GM12875 (cell line): ENCODE data around the gene ZIC5.

Experiments
- H3K4me3 ChIP-seq: one replicate; pipeline ENCODE4 v1.5.1; 2011; ENCODE audit warnings: low read depth, low read length, control low read depth
- CTCF ChIP-seq: IDR thresholded peaks from 2 replicates; pipeline ENCODE4 v1.5.1; 2011; ENCODE audit warnings: low read depth, mild to moderate bottlenecking, control low read depth, inconsistent platforms, low read length, moderate library complexity, borderline replicate concordance; ENCODE audit not compliant: insufficient read depth

ZIC5 gene

DNA sequence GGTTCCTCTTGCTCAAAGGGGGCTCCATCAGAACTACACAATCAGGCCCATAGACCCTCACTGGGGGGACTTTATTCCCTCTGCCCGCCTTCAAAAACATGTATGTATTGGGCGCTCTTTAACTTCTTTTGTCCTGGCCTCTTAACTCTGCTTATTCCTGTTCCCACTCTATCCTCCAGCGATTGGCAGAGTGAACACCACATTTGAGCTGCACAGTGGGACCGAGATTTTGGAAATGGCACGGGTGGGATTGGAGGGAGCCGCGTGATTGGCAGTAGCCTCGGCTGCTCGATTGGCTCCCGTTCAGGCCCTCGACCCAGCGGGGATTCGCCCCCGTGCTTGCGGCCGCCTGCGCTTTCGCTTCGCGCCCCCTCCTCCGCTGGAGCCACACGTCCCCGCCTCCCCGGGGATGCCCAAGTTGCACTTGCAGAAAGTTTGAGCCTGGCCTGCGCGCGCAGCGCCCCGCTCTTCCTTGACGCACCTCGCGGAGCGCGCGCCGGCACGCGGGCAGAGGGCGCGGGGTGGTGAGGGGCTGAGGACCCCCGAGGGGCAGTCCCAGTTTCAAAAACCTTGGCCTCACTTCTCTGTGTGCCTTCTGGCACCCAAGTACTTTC, at the start of gene ZIC5:
ZIC5 (minus strand) TSS at position 192 of the 614 bp plus-strand sequence; CDS start at position 28, 164 bp downstream.
- H3K4me3 ChIP-seq, result no peak within 1 kb of the TSS
- no peak for TF ChIP-seq CTCF

GRCh38 chr13:100019780-100020356, 48.3 kb upstream of the ZIC5 start:
- no peak for TF ChIP-seq CTCF
- H3K4me3 ChIP-seq, result no peak overlapping the region

- H3K4me3 ChIP-seq, result no peak overlapping the region
- TF ChIP-seq CTCF, result no peak
Measured at GRCh38 chr13:100014621-100015020, 43.1 kb upstream of the ZIC5 start.

DNA sequence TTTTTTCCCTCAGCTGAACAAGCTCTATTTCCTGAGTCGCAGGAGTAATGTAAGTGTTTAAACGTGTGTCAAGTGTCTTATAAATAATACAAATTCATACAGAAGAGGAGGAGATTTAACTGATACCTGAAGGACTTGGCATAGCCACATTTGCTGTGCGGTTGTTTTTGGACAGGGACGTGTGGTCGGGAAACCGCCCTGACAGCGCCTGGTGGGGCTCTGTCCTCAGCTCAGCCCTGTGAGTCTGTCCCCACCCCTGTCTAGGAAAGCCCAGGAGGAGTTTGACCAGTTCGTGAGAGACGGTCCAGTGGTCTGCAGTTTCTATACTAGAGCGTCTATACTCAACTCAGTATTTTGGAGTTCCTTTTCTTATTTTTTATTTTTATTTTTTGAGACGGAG, 26.7 kb upstream of the ZIC5 start:
- TF ChIP-seq CTCF, result no peak
- no peak overlapping the region for H3K4me3 ChIP-seq

DNA sequence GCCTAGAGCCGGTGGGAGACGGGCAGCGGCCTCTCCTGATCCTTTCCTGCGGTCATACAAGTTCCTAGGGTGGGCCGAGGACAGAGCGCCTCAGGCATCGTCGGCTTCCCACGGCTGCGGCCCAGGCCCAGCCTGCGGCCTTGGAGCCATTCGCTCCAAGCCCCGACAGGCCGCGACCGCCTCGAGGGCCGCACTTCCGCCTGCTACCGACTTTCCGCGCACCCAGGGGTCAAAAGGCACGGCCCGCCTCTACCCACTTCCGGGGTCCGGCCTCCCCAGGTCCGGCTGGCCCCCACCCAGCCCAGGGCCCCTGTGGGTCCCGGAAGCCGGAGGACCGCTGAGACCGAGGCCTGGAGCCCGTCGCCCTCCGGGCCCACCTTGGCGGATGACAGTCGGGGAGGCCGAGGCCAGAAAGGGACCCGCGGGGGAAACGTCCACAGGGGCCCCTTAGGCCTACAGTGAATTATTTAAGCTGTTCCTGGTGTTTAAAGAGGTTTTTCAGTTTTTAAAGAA, 26.2 kb upstream of the ZIC5 start:
- no peak overlapping the region for H3K4me3 ChIP-seq
- no peak for TF ChIP-seq CTCF

DNA sequence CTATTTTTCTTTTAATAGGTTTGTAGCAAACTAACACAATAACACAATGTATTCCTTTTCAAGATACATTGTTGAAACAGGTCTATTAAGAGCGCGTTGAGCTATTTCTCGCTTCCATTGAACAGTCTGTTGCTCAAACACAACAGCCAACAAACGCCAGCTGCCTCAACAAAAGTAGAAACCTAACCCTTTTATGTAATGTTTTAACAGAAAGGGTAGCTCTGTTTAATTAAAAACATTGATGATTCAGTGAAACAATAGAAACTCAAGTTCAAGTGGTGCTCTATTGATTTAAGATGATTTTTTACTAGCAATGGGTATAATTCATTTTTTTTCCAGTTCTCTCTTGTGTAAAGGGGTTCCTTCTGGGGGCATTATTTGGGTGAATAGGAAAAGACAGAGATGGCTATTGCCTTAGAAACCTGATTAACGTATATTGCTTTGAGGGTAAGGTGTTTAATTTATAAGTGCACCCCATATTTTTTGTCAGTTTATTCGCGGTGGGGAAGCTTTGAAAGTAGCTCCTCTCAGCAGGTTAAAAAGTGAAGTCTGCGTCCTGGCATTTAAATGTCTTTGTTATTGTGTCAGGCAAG, 24.9 kb upstream of the ZIC5 start:
- TF ChIP-seq CTCF, result no peak
- no peak overlapping the region for H3K4me3 ChIP-seq
